GM12891 (cell line): ENCODE data around the gene NMNAT2.

Source experiments
- DNase-seq: peaks from one replicate; pipeline ENCODE4 v3.0.0; 2011; ENCODE audit warnings: low spot score; ENCODE audit not compliant: insufficient read length
- FAIRE-seq: peaks from 2 replicates; lab custom pipeline; 2011; peaks lifted over from hg19 to GRCh38; lab: Jason Lieb, UNC
- PAX5 ChIP-seq: IDR thresholded peaks from 2 replicates; pipeline ENCODE4 v1.6.1; 2011; ENCODE audit warnings: low read length, moderate library complexity, mild to moderate bottlenecking; ENCODE audit not compliant: insufficient read depth, severe bottlenecking
- POLR2A ChIP-seq: IDR thresholded peaks from 2 replicates; pipeline ENCODE4 v1.6.1; 2011; ENCODE audit warnings: low read depth, low read length, control low read depth
- POLR2AphosphoS5 ChIP-seq: IDR thresholded peaks from 2 replicates; pipeline ENCODE4 v1.6.1; 2011; ENCODE audit warnings: low read depth, low read length, control low read depth
- POU2F2 ChIP-seq: IDR thresholded peaks from 2 replicates; pipeline ENCODE4 v1.6.1; 2011; ENCODE audit warnings: low read depth, mild to moderate bottlenecking, control low read depth, low read length, moderate library complexity
- SPI1 ChIP-seq: IDR thresholded peaks from 2 replicates; pipeline ENCODE4 v1.6.1; 2011; ENCODE audit warnings: low read depth, low read length, control low read depth
- TAF1 ChIP-seq: IDR thresholded peaks from 2 replicates; pipeline ENCODE4 v1.6.1; 2011; ENCODE audit warnings: low read depth, low read length, control low read depth

NMNAT2 gene

GRCh38 chr1:183355181-183355580, 63.0 kb downstream of the NMNAT2 start:
- TF ChIP-seq POLR2A (no peak), PAX5 (no peak), TAF1 (no peak), POLR2AphosphoS5 (no peak), SPI1 (no peak), POU2F2 (no peak)
- DNase-seq (no peak), FAIRE-seq (no peak)

GRCh38 chr1:183353597-183353996, 64.6 kb downstream of the NMNAT2 start:
- TF ChIP-seq POLR2AphosphoS5 (no peak), PAX5 (no peak), SPI1 (no peak), TAF1 (no peak), POLR2A (no peak), POU2F2 (no peak)
- DNase-seq (no peak), FAIRE-seq (no peak)

DNA sequence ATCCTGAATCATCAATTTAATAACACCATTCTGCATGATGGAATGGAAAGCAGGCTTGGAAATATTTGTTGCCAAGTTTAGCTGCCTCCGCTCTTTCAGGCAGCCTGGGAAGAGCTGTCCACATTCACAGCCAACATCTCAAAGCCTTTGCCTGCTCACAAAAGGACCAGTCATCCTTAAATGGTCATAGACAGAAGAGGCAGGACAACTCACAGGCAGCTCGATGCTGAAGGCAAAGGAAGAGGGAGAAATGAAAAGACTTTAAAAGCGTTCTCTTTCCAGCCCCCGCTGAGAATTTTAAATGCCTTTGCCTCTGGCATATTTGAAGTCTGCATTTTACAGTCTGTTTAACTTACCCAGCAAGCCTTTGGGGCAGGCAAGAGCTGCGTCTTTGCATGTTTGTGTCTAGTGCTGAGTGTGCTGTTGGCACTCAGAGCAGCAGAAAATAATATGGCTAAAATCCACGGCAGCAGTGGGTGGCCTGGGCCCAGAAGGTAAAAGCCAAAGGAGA, 68.9 kb downstream of the NMNAT2 start:
- DNase-seq, result no peak
- no peak for FAIRE-seq
- TF ChIP-seq SPI1, result no peak
- no peak for TF ChIP-seq POU2F2

DNA sequence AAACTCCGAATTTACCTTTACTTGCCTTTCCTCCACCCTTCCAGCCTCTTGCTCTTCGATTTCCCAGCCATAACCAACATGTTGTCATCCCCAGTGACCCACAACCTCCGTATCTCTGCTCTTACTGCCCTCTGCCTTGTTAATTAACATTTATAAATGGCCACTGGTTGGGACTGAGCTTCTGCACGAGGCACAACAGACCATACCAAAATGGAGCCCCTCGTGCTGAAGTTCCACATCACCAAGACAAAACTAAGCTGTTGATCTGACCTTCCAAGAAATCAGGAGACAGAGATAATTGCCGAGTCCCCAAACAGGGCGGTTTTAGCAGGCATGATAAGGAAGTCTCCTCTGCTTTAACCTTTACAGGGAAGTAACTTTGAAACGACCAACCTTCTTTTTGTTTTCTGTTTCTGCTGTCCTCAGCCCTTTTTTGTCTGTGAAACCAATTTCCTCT, 71.9 kb downstream of the NMNAT2 start:
- DNase-seq (no peak), FAIRE-seq (no peak)
- no peak for TF ChIP-seq SPI1

DNA sequence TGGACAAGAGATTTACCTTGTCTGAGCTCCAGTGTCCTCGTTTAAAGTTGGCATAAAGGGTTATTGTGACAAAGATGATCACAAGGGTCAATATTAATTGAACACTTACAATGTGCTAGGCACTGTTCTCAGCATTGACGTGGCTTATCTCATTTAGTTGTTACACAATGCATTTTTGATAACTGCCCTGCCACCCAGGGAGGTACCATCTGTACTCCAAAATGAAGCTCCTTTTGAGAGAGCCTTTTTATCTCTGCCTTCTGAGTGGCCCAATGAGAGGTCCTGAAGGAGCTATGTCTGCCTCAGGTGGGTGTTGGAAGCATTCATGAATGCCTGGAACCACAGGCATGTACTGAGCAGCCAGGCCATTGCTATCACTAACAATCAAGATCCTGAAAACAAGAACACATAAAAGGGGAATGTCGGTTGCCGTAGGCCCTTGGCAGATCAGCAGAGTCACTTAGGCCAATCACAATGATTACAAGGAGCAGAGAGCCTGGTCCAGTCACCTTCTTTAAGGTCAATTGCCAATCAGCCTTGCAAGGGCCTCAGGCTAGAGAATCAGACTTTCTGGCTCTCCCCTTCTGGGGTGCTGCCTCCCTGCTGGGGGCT, 78.5 kb downstream of the NMNAT2 start:
- DNase-seq, result no peak
- no peak for TF ChIP-seq POU2F2
- TF ChIP-seq POLR2AphosphoS5, result no peak
- no peak for TF ChIP-seq PAX5
- no peak for TF ChIP-seq POLR2A
- no peak for TF ChIP-seq SPI1
- no peak for TF ChIP-seq TAF1
- no peak for FAIRE-seq

DNA sequence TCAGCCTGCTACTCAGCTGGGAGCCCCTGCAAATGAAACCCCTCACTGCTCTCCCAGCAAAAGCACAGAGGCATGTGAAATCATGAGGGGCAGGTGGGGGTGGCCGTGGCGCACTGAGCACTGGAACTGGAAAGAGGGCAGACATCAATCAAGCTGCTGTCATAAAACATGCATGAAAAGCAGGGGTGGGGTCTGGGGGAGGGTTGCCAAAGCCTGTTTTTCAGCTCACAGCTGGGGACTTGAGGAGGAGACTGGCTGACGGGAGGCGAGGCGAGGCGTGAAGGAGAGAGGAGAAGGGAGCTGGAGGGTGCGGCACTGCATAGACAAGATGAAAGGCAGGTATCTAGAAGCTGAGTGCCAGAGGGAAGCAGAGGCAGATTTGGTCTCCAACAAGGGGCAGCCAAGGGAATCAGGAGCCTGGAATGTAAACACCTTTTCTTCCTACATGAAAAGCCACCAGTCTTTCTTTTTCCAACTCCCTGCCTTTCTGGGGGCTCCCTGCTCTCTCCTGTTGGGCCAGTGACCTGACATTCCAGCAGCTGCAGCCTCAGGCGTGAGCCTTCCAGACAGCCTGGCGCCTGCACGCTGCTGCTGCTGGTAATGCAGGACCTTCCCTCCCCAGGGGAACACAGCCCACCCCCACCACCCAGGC, 87.0 kb downstream of the NMNAT2 start:
- TF ChIP-seq PAX5, result no peak
- TF ChIP-seq TAF1, result no peak
- no peak for TF ChIP-seq POLR2AphosphoS5
- no peak for TF ChIP-seq SPI1
- no peak for TF ChIP-seq POLR2A
- TF ChIP-seq POU2F2, result no peak
- DNase-seq (no peak), FAIRE-seq (no peak)

GRCh38 chr1:183330335-183330734, 87.8 kb downstream of the NMNAT2 start:
- no peak for TF ChIP-seq POLR2AphosphoS5
- DNase-seq (no peak), FAIRE-seq (no peak)

DNA sequence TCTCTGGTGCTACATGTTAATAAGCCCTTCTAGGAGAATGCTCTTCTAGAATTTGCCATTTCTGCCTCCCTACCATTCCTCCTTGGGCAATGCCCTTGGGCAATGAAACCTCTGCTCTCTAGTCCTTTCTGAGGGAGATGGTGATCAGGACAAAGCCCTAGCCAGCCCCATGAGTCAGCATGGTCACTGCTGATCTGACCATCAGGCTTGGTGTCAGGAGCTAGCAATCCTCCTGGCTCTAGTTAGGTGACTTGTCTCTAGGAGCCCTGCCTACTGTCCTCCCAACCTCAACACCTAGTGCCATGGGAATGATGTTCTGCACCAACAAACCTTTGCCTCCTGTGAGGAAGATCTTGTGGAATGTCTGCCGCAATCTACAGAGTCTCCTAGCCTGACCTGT, 89.8 kb downstream of the NMNAT2 start:
- DNase-seq (no peak), FAIRE-seq (no peak)
- TF ChIP-seq POU2F2 (no peak), POLR2A (no peak), TAF1 (no peak), POLR2AphosphoS5 (no peak), SPI1 (no peak), PAX5 (no peak)

- no peak for FAIRE-seq
- DNase-seq, result no peak
- TF ChIP-seq POU2F2 (no peak), TAF1 (no peak), POLR2AphosphoS5 (no peak), PAX5 (no peak), SPI1 (no peak), POLR2A (no peak)
Measured at GRCh38 chr1:183327434-183328290, 90.5 kb downstream of the NMNAT2 start.
